Bronchial epithelial cell (primary cell): ENCODE data around the gene TRAM2. TPM values are rescaled to one million over a fixed set of nuclear protein-coding genes. Genes with fewer than 3 reads are reported as not detected.
A peak's percentile ranks its signal among the peaks of the same experiment; 100 is the strongest.

ENCODE experiments used
- DNase-seq: peaks from one replicate; pipeline ENCODE4 v3.0.0-alpha.2; 2010; ENCODE audit warnings: low read depth
- FAIRE-seq: peaks from 2 replicates; lab custom pipeline; 2011; peaks lifted over from hg19 to GRCh38; lab: Jason Lieb, UNC
- H3K27me3 ChIP-seq: 2 replicates; pipeline ENCODE4 v1.5.1; 2011; ENCODE audit warnings: low read length; ENCODE audit not compliant: control insufficient read depth, insufficient read depth
- H3K36me3 ChIP-seq: 2 replicates; pipeline ENCODE4 v1.5.1; 2011; ENCODE audit warnings: low read length; ENCODE audit not compliant: control insufficient read depth, insufficient read depth
- H3K4me3 ChIP-seq: 2 replicates; pipeline ENCODE4 v1.5.1; 2011; ENCODE audit warnings: mild to moderate bottlenecking, low read depth, low read length, control low read depth
- total RNA-seq: library from RNA; depleted of rRNA; stranded (reverse); fragments of >200 nt; gene quantifications from 2 replicates; pipeline ENCODE4 v1.2.1, GENCODE V29; 2014
- TF ChIP-seq, protein P1 (sequence below): IDR thresholded peaks from 2 replicates; pipeline ENCODE4 v1.5.1; 2011; ENCODE audit warnings: mild to moderate bottlenecking, moderate library complexity, low read length, control low read depth, inconsistent platforms; ENCODE audit not compliant: insufficient read depth, severe bottlenecking

TRAM2 gene
- total RNA-seq, 1 donor from 2014 or later: 4.2 TPM

GRCh38 chr6:52571099-52571755 is 5.6 kb downstream of the TRAM2 start:
- peak; percentile 55 for DNase-seq
- H3K4me3 ChIP-seq: no peak overlapping the region
- TF ChIP-seq, protein P1, sequence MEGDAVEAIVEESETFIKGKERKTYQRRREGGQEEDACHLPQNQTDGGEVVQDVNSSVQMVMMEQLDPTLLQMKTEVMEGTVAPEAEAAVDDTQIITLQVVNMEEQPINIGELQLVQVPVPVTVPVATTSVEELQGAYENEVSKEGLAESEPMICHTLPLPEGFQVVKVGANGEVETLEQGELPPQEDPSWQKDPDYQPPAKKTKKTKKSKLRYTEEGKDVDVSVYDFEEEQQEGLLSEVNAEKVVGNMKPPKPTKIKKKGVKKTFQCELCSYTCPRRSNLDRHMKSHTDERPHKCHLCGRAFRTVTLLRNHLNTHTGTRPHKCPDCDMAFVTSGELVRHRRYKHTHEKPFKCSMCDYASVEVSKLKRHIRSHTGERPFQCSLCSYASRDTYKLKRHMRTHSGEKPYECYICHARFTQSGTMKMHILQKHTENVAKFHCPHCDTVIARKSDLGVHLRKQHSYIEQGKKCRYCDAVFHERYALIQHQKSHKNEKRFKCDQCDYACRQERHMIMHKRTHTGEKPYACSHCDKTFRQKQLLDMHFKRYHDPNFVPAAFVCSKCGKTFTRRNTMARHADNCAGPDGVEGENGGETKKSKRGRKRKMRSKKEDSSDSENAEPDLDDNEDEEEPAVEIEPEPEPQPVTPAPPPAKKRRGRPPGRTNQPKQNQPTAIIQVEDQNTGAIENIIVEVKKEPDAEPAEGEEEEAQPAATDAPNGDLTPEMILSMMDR: no peak

GRCh38 chr6:52570291-52570700 is 6.6 kb downstream of the TRAM2 start:
- no peak overlapping the region for H3K4me3 ChIP-seq
- no peak for DNase-seq

More at GRCh38 chr6:52571099-52571755, 5.6 kb downstream of the TRAM2 start:
- Histone ChIP-seq H3K27me3 (no peaks in the 10 kb centered on the region), H3K36me3 (no peaks in the 10 kb centered on the region)
- no peak for FAIRE-seq

GRCh38 chr6:52568320-52568719 is 8.5 kb downstream of the TRAM2 start:
- Histone ChIP-seq H3K4me3 (no peak overlapping the region), H3K36me3 (no peaks in the 10 kb centered on the region), H3K27me3 (no peaks in the 10 kb centered on the region)
- TF ChIP-seq, protein P1: no peak
- FAIRE-seq: no peak
- no peak for DNase-seq

More at GRCh38 chr6:52570291-52570700, 6.6 kb downstream of the TRAM2 start:
- H3K36me3 ChIP-seq: no peaks in the 10 kb centered on the region
- H3K27me3 ChIP-seq: no peaks in the 10 kb centered on the region
- no peak for FAIRE-seq
- TF ChIP-seq, protein P1: no peak

DNA sequence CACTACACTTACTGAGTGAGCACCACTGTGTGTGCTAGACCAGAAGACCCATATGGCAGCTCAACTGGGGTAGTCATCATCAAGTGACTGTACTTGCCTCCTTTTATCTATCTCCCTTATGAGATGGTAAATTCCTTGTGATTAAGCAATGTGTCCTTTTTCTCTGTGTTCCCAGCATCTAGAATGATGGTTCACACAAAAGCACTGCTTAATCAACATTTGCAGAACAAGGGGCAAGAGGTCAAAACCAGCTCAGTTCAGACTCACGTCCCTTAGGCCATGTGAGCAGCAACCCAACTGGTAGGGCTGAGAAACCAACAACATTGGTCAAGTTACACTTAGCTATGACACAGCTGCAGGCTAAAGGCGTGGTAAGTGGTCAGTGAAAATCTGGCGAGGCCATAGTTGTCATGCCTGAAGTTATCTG is 10.0 kb downstream of the TRAM2 start:
- TF ChIP-seq, protein P1: no peak
- DNase-seq (peak; percentile 79), FAIRE-seq (no peak)
- H3K36me3 ChIP-seq: no peaks in the 10 kb centered on the region
- H3K4me3 ChIP-seq: no peak overlapping the region
- no peaks in the 10 kb centered on the region for H3K27me3 ChIP-seq

GRCh38 chr6:52566201-52566600 is 10.7 kb downstream of the TRAM2 start:
- no peaks in the 10 kb centered on the region for H3K36me3 ChIP-seq
- FAIRE-seq: no peak
- no peaks in the 10 kb centered on the region for H3K27me3 ChIP-seq
- H3K4me3 ChIP-seq: no peak overlapping the region
- DNase-seq: no peak
- TF ChIP-seq, protein P1: no peak
